Epithelial cell of esophagus (primary cell): ENCODE data around the gene RASGEF1C.

ENCODE experiments used
- DNase-seq: peaks from one replicate; pipeline ENCODE4 v3.0.0; 2010; ENCODE audit warnings: low read depth
- H3K4me3 ChIP-seq: 2 replicates; pipeline ENCODE4 v1.5.1; 2011; ENCODE audit warnings: mild to moderate bottlenecking, low read length, control low read depth
- CTCF ChIP-seq: IDR thresholded peaks from 2 replicates; pipeline ENCODE4 v1.5.1; 2011; ENCODE audit warnings: low read depth, mild to moderate bottlenecking, low read length, control low read depth, inconsistent platforms; ENCODE audit not compliant: insufficient read depth; ENCODE audit errors: missing control alignments

Gene RASGEF1C

GRCh38 chr5:180209137-180209581 is at the start of gene RASGEF1C:
Gene RASGEF1C, minus strand, starts transcription at chr5:180209211. Its CDS starts 71,159 bp downstream, at chr5:180138052.
- TF ChIP-seq CTCF: peak; percentile 8
- peak within 1 kb of the TSS; percentile 11 for H3K4me3 ChIP-seq
- peak; percentile 72 for DNase-seq

GRCh38 chr5:180253036-180253824 is 44.2 kb upstream of the RASGEF1C start:
- no peak for TF ChIP-seq CTCF
- no peak overlapping the region for H3K4me3 ChIP-seq
- DNase-seq: no peak

- DNase-seq: no peak
- TF ChIP-seq CTCF: no peak
Observed at GRCh38 chr5:180251887-180252286, 42.9 kb upstream of the RASGEF1C start.

GRCh38 chr5:180251141-180251540 is 42.1 kb upstream of the RASGEF1C start:
- no peak for DNase-seq
- no peak overlapping the region for H3K4me3 ChIP-seq
- TF ChIP-seq CTCF: no peak

More at GRCh38 chr5:180251887-180252286, 42.9 kb upstream of the RASGEF1C start:
- H3K4me3 ChIP-seq: no peak overlapping the region

- no peak for DNase-seq
- TF ChIP-seq CTCF: no peak
- no peak overlapping the region for H3K4me3 ChIP-seq
Observed at GRCh38 chr5:180250329-180250728, 41.3 kb upstream of the RASGEF1C start.

- no peak overlapping the region for H3K4me3 ChIP-seq
- no peak for TF ChIP-seq CTCF
- no peak for DNase-seq
Observed at GRCh38 chr5:180241600-180241999, 32.6 kb upstream of the RASGEF1C start.

- H3K4me3 ChIP-seq: no peak overlapping the region
- DNase-seq: no peak
- no peak for TF ChIP-seq CTCF
Observed at GRCh38 chr5:180238631-180239030, 29.6 kb upstream of the RASGEF1C start.
